ENCODE data around the gene SIAH3. TPM values are rescaled to one million over a fixed set of nuclear protein-coding genes. Genes with fewer than 3 reads are reported as not detected.
"Not testable (repeated sequence)": the region's sequence is repeated elsewhere in the genome, so short reads cannot be mapped to it uniquely, and the experiment has no call there.

Gene SIAH3
- total RNA-seq, 1 donor from 2014 or later, result not detected

- DNase-seq (ENCODE audit: low read depth), result no peak
Measured at GRCh38 chr13:45783346-45784043, 68.1 kb downstream of the SIAH3 start.

GRCh38 chr13:45782327-45783045 lies 69.1 kb downstream of the SIAH3 start:
- DNase-seq (ENCODE audit: low read depth), result no peak

GRCh38 chr13:45781553-45782326 lies 69.8 kb downstream of the SIAH3 start:
- peak; percentile 47 for DNase-seq (ENCODE audit: low read depth)

GRCh38 chr13:45779901-45780300 lies 71.7 kb downstream of the SIAH3 start:
- DNase-seq (ENCODE audit: low read depth), result no peak

GRCh38 chr13:45778882-45779281 lies 72.7 kb downstream of the SIAH3 start:
- no peak for DNase-seq (ENCODE audit: low read depth)

- no peak for DNase-seq (ENCODE audit: low read depth)
Measured at GRCh38 chr13:45776748-45777147, 74.8 kb downstream of the SIAH3 start.

- no peak for DNase-seq (ENCODE audit: low read depth)
Measured at GRCh38 chr13:45775401-45775963, 76.1 kb downstream of the SIAH3 start.

- no peak for DNase-seq (ENCODE audit: low read depth)
Measured at GRCh38 chr13:45773944-45774343, 77.6 kb downstream of the SIAH3 start.

GRCh38 chr13:45773236-45773635 lies 78.3 kb downstream of the SIAH3 start:
- no peak for DNase-seq (ENCODE audit: low read depth)

GRCh38 chr13:45770886-45771285 lies 80.7 kb downstream of the SIAH3 start:
- DNase-seq (ENCODE audit: low read depth), result no peak

GRCh38 chr13:45768656-45769479 lies 82.7 kb downstream of the SIAH3 start:
- DNase-seq (ENCODE audit: low read depth), result no peak

- DNase-seq (ENCODE audit: low read depth), result no peak
Measured at GRCh38 chr13:45765464-45765863, 86.1 kb downstream of the SIAH3 start.

GRCh38 chr13:45763419-45763818 lies 88.1 kb downstream of the SIAH3 start:
- DNase-seq (ENCODE audit: low read depth), result no peak

GRCh38 chr13:45757589-45757988 lies 94.0 kb downstream of the SIAH3 start:
- DNase-seq (ENCODE audit: low read depth), result not testable (repeated sequence)

GRCh38 chr13:45756498-45756897 lies 95.1 kb downstream of the SIAH3 start:
- DNase-seq (ENCODE audit: low read depth), result not testable (repeated sequence)

GRCh38 chr13:45752510-45752909 lies 99.0 kb downstream of the SIAH3 start:
- no peak for DNase-seq (ENCODE audit: low read depth)

GRCh38 chr13:45751885-45752284 lies 99.7 kb downstream of the SIAH3 start:
- DNase-seq (ENCODE audit: low read depth), result no peak

- DNase-seq (ENCODE audit: low read depth), result no peak
Measured at GRCh38 chr13:45750566-45750965, 101.0 kb downstream of the SIAH3 start.

- DNase-seq (ENCODE audit: low read depth), result no peak
Measured at GRCh38 chr13:45748941-45749759, 102.4 kb downstream of the SIAH3 start.

- no peak for DNase-seq (ENCODE audit: low read depth)
Measured at GRCh38 chr13:45747071-45747470, 104.5 kb downstream of the SIAH3 start.
